ENCODE results near the gene IGIP.

Gene IGIP

DNA sequence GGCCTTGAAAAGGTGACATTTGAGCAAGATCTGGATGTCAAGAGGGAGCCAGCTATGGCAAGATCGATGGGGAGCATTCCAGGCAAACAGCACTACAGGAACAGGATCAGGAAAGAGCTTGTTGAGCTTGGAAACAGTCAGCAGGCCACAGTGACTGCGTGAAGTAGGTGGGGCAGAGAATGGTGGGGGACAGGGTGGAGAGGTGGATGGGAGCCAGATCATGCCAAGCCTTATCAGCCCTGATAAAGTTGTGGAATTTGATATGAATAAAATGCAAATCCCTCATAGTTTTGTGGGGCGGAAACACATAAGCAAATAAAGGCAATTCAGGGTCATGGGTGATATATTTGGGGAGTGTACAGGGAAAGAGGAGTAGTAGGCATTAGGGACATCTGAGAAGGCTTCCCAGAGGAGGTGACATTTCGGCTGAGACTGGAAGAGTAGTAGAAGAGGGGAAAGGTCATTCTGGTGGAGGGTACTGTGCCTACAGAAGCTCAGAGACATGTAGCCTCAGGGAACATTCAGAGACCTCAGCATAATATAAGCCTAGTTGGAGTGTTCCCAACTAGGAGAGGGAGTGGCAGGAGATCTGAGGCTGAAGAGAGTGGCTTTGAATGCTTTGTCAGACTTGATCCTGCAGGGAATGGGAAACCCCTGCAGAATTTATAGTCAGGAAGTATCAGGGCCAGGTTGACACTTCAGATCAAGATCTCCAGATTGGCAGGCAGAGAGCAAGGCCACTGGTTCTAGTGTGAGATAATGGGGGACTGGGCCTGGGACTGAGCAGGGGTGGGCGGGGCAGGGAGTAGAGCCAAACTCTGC lies 39.6 kb downstream of the IGIP start:
- no peaks in the 10 kb centered on the region for H3K36me3 ChIP-seq (replicated peaks in 1 of 2; ENCODE audit: control insufficient read depth in 2 of 2, insufficient read depth in 2 of 2, low read length in 2 of 2)
- no peak overlapping the region for H4K91ac ChIP-seq (ENCODE audit: low read depth, low read length, poor library complexity)
- no peak overlapping the region for H3K18ac ChIP-seq (ENCODE audit: low read length)
- H2BK12ac ChIP-seq (ENCODE audit: low read length): no peak overlapping the region
- H3K27me3 ChIP-seq (ENCODE audit: control insufficient read depth in 3 of 3, insufficient read depth in 3 of 3, low read depth in 1 of 3, low read length in 3 of 3): peaks cover 0 to 29% (median 3%) of the 10 kb centered on the region in 3 experiments
- H3K23ac ChIP-seq (ENCODE audit: low read depth, low read length, poor library complexity): peak overlapping the region; percentile 16
- H2BK120ac ChIP-seq (ENCODE audit: low read depth, low read length): no peak overlapping the region
- no peak overlapping the region for H2BK15ac ChIP-seq (ENCODE audit: low read length)
- no peak overlapping the region for H3K4me2 ChIP-seq (ENCODE audit: insufficient read depth, low read length, poor library complexity, severe bottlenecking)
- H3K27ac ChIP-seq (replicated peaks; ENCODE audit: low read length): no peak overlapping the region
- no peaks in the 10 kb centered on the region for H3K4me1 ChIP-seq (ENCODE audit: control insufficient read depth in 2 of 2, insufficient read depth in 1 of 2, low read depth in 1 of 2, low read length in 2 of 2)
- no peak overlapping the region for H2AFZ ChIP-seq (ENCODE audit: low read length)
- no peak overlapping the region for H2BK5ac ChIP-seq (ENCODE audit: low read length)
- no peak overlapping the region for H4K8ac ChIP-seq (ENCODE audit: low read depth, low read length)
- H3K9ac ChIP-seq (ENCODE audit: low read depth, low read length, poor library complexity): no peak overlapping the region
- no peaks in the 10 kb centered on the region for H3K9me3 ChIP-seq (replicated peaks in 1 of 2; ENCODE audit: control insufficient read depth in 2 of 2, insufficient read depth in 1 of 2, low read depth in 1 of 2, low read length in 2 of 2)
- DNase-seq (ENCODE audit: low spot score): no peak
- no peak overlapping the region for H2AK5ac ChIP-seq (ENCODE audit: low read depth, low read length)
- H3K79me1 ChIP-seq (ENCODE audit: low read depth, low read length): peaks cover 2% of the 10 kb centered on the region
- no peak overlapping the region for H3K4ac ChIP-seq (ENCODE audit: low read length)
- H3K4me3 ChIP-seq (ENCODE audit: low read length in 2 of 2): no peak overlapping the region
- no peak overlapping the region for H3K14ac ChIP-seq (ENCODE audit: low read length)
- WGBS, 2 donors (ENCODE audit: extremely low coverage in 2 of 2, insufficient read length in 2 of 2, insufficient replicate concordance in 1 of 2): no CpG with 5 or more reads among the region's 5 CpGs

DNA sequence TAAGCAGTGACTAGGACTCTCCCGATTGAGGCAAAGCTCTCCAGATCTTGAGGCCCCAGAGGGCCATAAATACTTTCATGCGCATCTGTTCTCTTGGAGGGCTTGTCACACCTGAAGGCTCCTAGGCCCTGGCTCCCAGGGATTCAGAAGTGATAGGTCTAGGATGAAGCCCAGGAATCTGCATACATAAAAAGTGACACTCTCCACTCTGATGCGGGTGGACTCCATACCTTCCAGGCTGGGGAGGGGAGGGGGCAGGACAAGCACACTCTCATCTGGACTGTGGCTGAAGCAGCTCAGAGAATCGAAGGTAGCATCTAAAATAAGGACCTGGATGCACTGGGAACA lies 40.2 kb downstream of the IGIP start:
- H3K4me3 ChIP-seq (ENCODE audit: low read length in 2 of 2): no peak overlapping the region
- no peak overlapping the region for H2BK120ac ChIP-seq (ENCODE audit: low read depth, low read length)
- H4K91ac ChIP-seq (ENCODE audit: low read depth, low read length, poor library complexity): no peak overlapping the region
- H3K36me3 ChIP-seq (replicated peaks in 1 of 2; ENCODE audit: control insufficient read depth in 2 of 2, insufficient read depth in 2 of 2, low read length in 2 of 2): no peaks in the 10 kb centered on the region
- H2BK12ac ChIP-seq (ENCODE audit: low read length): no peak overlapping the region
- no CpG with 5 or more reads among the region's 4 CpGs for WGBS, 2 donors (ENCODE audit: extremely low coverage in 2 of 2, insufficient read length in 2 of 2, insufficient replicate concordance in 1 of 2)
- no peak overlapping the region for H3K18ac ChIP-seq (ENCODE audit: low read length)
- H3K4me2 ChIP-seq (ENCODE audit: insufficient read depth, low read length, poor library complexity, severe bottlenecking): no peak overlapping the region
- H4K8ac ChIP-seq (ENCODE audit: low read depth, low read length): no peak overlapping the region
- H3K4me1 ChIP-seq (ENCODE audit: control insufficient read depth in 2 of 2, insufficient read depth in 1 of 2, low read depth in 1 of 2, low read length in 2 of 2): no peaks in the 10 kb centered on the region
- H3K23ac ChIP-seq (ENCODE audit: low read depth, low read length, poor library complexity): no peak overlapping the region
- H2BK5ac ChIP-seq (ENCODE audit: low read length): no peak overlapping the region
- H3K9me3 ChIP-seq (replicated peaks in 1 of 2; ENCODE audit: control insufficient read depth in 2 of 2, insufficient read depth in 1 of 2, low read depth in 1 of 2, low read length in 2 of 2): no peaks in the 10 kb centered on the region
- peak overlapping the region; percentile 13 for H3K14ac ChIP-seq (ENCODE audit: low read length)
- H3K9ac ChIP-seq (ENCODE audit: low read depth, low read length, poor library complexity): no peak overlapping the region
- no peak overlapping the region for H3K4ac ChIP-seq (ENCODE audit: low read length)
- H3K27me3 ChIP-seq (ENCODE audit: control insufficient read depth in 3 of 3, insufficient read depth in 3 of 3, low read depth in 1 of 3, low read length in 3 of 3): peaks cover 0 to 29% (median 3%) of the 10 kb centered on the region in 3 experiments
- no peak overlapping the region for H3K27ac ChIP-seq (replicated peaks; ENCODE audit: low read length)
- no peak for DNase-seq (ENCODE audit: low spot score)
- H2AK5ac ChIP-seq (ENCODE audit: low read depth, low read length): no peak overlapping the region
- H2AFZ ChIP-seq (ENCODE audit: low read length): no peak overlapping the region
- H3K79me1 ChIP-seq (ENCODE audit: low read depth, low read length): peaks cover 2% of the 10 kb centered on the region
- H2BK15ac ChIP-seq (ENCODE audit: low read length): no peak overlapping the region

DNA sequence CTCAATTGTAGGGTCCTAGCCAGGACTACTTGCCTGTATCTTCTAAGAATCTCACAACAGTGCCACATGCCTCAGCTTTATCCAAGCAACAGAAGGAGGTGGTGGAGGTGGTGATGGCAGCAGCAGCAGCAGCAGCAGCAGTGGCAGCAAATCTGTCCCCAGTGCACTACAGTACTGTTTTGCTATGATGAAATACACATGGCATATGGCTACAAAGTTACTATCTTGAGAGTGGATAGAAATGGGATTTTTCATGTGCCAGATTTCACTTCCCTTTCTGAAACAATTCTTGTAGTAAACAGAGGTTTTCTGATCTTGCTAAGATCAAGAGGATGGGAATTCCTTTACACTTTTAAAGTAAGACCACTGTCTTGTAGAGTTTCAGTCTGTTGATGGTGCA lies 41.2 kb downstream of the IGIP start:
- Histone ChIP-seq H3K9me3 (replicated peaks in 1 of 2; ENCODE audit: control insufficient read depth in 2 of 2, insufficient read depth in 1 of 2, low read depth in 1 of 2, low read length in 2 of 2) (no peaks in the 10 kb centered on the region), H3K9ac (ENCODE audit: low read depth, low read length, poor library complexity) (no peak overlapping the region), H3K36me3 (replicated peaks in 1 of 2; ENCODE audit: control insufficient read depth in 2 of 2, insufficient read depth in 2 of 2, low read length in 2 of 2) (no peaks in the 10 kb centered on the region), H2AFZ (ENCODE audit: low read length) (no peak overlapping the region), H3K14ac (ENCODE audit: low read length) (no peak overlapping the region), H2AK5ac (ENCODE audit: low read depth, low read length) (no peak overlapping the region), H3K4ac (ENCODE audit: low read length) (no peak overlapping the region), H2BK15ac (ENCODE audit: low read length) (no peak overlapping the region), H3K4me1 (ENCODE audit: control insufficient read depth in 2 of 2, insufficient read depth in 1 of 2, low read depth in 1 of 2, low read length in 2 of 2) (no peaks in the 10 kb centered on the region), H3K23ac (ENCODE audit: low read depth, low read length, poor library complexity) (no peak overlapping the region), H3K18ac (ENCODE audit: low read length) (no peak overlapping the region), H4K8ac (ENCODE audit: low read depth, low read length) (no peak overlapping the region), H3K27ac (replicated peaks; ENCODE audit: low read length) (no peak overlapping the region), H3K27me3 (ENCODE audit: control insufficient read depth in 3 of 3, insufficient read depth in 3 of 3, low read depth in 1 of 3, low read length in 3 of 3) (peaks cover 0 to 29% (median 3%) of the 10 kb centered on the region in 3 experiments), H2BK120ac (ENCODE audit: low read depth, low read length) (no peak overlapping the region), H3K4me3 (ENCODE audit: low read length in 2 of 2) (no peak overlapping the region), H4K91ac (ENCODE audit: low read depth, low read length, poor library complexity) (no peak overlapping the region), H2BK12ac (ENCODE audit: low read length) (no peak overlapping the region), H2BK5ac (ENCODE audit: low read length) (no peak overlapping the region), H3K4me2 (ENCODE audit: insufficient read depth, low read length, poor library complexity, severe bottlenecking) (no peak overlapping the region), H3K79me1 (ENCODE audit: low read depth, low read length) (peaks cover 2% of the 10 kb centered on the region)
- DNase-seq (ENCODE audit: low spot score): no peak

DNA sequence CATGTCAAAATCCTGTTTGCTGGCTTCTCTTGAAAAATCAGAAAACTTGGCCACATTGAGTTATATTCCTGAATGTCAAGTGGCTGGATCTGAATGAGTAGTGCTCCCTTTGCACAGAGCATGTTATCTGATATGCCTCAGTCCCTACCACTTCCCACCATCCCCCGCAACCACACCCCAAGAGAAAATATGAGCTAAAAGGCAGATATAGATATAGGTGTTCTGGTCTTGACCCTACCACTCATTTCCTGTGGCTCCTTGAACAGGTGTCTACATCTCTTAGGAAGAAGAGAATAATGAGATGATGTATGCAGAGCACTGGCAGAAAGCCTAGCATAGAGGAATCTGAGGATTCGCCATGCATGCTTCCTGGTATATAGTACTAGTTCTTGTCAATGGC lies 42.6 kb downstream of the IGIP start:
- H3K23ac ChIP-seq (ENCODE audit: low read depth, low read length, poor library complexity): no peak overlapping the region
- no peak overlapping the region for H3K18ac ChIP-seq (ENCODE audit: low read length)
- H2AK5ac ChIP-seq (ENCODE audit: low read depth, low read length): no peak overlapping the region
- no peak overlapping the region for H3K27ac ChIP-seq (replicated peaks; ENCODE audit: low read length)
- H4K91ac ChIP-seq (ENCODE audit: low read depth, low read length, poor library complexity): no peak overlapping the region
- no peak overlapping the region for H3K4me2 ChIP-seq (ENCODE audit: insufficient read depth, low read length, poor library complexity, severe bottlenecking)
- no peak overlapping the region for H2BK120ac ChIP-seq (ENCODE audit: low read depth, low read length)
- H4K8ac ChIP-seq (ENCODE audit: low read depth, low read length): no peak overlapping the region
- H3K9me3 ChIP-seq (replicated peaks in 1 of 2; ENCODE audit: control insufficient read depth in 2 of 2, insufficient read depth in 1 of 2, low read depth in 1 of 2, low read length in 2 of 2): no peaks in the 10 kb centered on the region
- H3K4me3 ChIP-seq (ENCODE audit: low read length in 2 of 2): no peak overlapping the region
- no peaks in the 10 kb centered on the region for H3K36me3 ChIP-seq (replicated peaks in 1 of 2; ENCODE audit: control insufficient read depth in 2 of 2, insufficient read depth in 2 of 2, low read length in 2 of 2)
- no peak overlapping the region for H2BK5ac ChIP-seq (ENCODE audit: low read length)
- H3K9ac ChIP-seq (ENCODE audit: low read depth, low read length, poor library complexity): no peak overlapping the region
- H2AFZ ChIP-seq (ENCODE audit: low read length): no peak overlapping the region
- no CpG with 5 or more reads among the region's 2 CpGs for WGBS, 2 donors (ENCODE audit: extremely low coverage in 2 of 2, insufficient read length in 2 of 2, insufficient replicate concordance in 1 of 2)
- no peak overlapping the region for H3K14ac ChIP-seq (ENCODE audit: low read length)
- no peak overlapping the region for H2BK15ac ChIP-seq (ENCODE audit: low read length)
- DNase-seq (ENCODE audit: low spot score): no peak
- H3K4me1 ChIP-seq (ENCODE audit: control insufficient read depth in 2 of 2, insufficient read depth in 1 of 2, low read depth in 1 of 2, low read length in 2 of 2): no peaks in the 10 kb centered on the region
- H3K79me1 ChIP-seq (ENCODE audit: low read depth, low read length): no peaks in the 10 kb centered on the region
- no peak overlapping the region for H2BK12ac ChIP-seq (ENCODE audit: low read length)
- no peak overlapping the region for H3K4ac ChIP-seq (ENCODE audit: low read length)
- peaks cover 0 to 18% (median 3%) of the 10 kb centered on the region in 3 experiments for H3K27me3 ChIP-seq (ENCODE audit: control insufficient read depth in 3 of 3, insufficient read depth in 3 of 3, low read depth in 1 of 3, low read length in 3 of 3)
